ENCODE results near the gene NTM.
"Not testable (repeated sequence)": the region's sequence is repeated elsewhere in the genome, so short reads cannot be mapped to it uniquely, and the experiment has no call there.

The NTM gene

DNA sequence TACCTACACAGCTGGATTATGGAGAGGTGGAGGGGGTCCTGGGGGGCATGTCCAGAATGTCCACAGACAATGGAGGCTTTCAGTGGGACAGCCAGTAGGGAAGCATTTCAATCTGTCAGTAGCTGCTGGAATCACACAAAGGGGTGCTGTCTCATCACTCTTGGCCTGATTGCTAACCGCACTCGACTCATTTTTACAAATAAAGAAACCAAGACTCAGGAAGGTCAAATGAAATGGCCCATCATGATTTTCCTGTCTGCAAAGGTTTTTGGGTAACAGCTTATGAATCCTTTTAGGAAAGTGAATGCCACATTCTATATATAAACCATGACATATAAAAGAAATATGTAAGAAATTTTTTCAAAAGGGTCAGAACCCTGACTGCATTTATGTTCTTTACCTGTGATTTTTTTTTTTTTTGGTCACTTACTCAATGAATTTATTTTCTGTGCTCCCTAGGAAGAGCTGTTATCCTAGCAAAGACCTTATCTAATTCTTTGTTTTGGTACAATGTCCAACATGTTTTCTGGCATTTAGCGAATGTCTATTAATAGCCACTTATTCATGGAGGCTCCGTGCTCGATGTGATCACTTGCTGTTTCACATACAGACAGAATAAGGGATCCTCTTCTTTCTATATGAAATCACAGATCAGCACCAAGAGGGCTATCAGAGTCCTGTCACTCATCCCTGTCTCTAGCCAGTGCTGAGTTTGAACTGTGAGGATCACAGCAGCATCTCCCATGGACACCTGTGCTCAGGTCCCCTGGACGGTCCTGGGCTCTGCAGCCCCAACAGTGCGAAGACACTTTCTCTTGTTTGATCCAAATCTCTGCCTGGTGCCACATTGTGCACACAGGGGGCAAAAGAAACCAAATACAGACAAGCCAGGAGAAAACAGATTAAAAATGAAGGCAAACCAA, 979.7 kb downstream of the NTM start:
- in situ Hi-C loops (cut with MboI; ENCODE audit: low sequenced_read_pairs) = no loop called here

DNA sequence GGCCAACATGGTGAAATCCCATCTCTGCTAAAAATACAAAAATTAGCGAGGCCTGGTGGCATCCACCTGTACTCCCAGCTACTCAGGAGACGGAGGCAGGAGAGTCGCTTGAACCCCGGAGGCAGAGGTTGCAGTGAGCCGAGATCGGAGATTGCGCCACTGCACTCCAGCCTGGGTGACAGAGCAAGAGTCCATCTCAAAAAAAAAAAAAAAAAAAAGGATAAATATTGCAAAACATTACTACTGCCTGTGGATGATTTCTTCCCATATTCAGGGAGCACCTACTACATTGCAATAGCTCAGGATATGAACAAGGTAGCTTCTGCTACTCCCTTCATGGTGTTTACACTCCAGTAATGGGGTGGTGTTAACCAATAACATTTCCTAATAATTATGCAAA, 980.6 kb downstream of the NTM start:
- in situ Hi-C loops (cut with MboI; ENCODE audit: low sequenced_read_pairs) = no loop called here

DNA sequence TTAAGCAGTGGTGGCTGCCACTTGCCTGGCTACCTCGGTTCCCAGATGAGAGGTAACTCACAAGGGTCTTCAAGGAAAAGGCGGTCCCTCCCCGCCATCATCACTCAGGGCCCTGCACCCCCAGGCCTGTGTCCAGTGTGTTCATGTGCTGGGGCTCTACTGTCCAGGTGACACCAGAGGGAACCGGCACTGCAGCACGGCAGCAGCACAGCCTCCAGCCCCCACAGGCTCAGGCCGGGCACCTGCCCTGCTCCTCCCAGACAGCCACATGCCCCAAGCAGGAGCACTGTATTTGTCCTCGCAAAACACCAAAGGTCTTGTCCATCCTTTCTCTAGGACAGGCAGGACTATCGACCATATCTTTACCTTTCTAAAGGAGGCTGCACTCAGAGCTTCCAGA, 982.1 kb downstream of the NTM start:
- in situ Hi-C loops (cut with MboI; ENCODE audit: low sequenced_read_pairs) = no loop called here

DNA sequence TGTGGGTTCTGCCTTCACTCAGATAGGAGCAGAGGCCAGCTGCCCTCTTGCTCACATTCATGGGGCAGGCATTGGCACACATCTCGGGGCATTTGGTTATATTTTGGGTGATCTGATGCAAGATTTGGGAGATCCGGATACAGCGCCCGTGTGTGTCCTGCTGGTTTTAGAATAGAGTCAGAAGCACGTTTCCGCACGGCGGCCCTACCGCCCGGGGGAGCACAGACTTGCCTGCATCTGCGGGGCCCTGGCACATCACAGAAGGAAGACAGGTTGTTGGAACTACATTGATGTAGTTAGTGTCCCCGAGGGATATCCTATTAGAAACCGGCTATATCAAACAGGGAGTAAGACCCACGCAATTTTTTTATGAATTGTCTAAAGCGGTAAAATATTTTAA, 982.8 kb downstream of the NTM start:
- in situ Hi-C loops (cut with MboI; ENCODE audit: low sequenced_read_pairs) = no loop called here

DNA sequence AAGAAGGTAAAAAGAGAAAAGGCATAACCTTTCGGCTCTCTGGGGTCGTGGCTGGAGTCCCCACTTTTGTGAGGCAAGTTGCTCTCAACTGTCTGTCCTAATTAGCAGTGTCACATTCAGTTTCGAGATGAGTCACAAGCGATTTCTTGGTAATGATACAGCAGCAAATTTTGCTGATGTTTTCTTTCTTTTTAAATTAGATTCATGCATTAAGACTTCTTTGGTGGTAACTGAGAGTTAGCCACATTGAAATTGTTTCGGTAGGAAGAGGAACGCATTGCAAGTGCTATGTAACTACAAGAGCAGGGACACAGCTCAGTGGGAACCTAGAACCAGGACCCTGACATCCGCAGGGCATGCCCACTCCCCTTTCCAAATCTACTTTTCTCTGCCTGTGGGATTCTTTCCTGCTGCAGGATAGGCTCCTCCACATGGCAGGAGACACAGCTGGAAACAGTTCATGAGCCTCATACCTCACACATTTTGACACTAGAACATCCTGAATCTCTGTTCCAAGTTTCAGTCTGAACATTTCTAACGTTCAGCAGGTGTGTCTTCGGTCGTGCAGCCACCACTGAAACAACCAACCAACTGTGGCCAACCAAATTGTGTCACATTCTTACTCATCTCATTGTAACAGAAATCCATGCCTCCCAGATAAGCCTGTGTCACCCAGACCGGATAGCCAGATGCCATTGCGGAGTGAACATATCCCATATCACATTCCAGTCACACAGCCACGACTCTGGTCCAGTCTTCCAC, 987.6 kb downstream of the NTM start:
- in situ Hi-C loops (cut with MboI; ENCODE audit: low sequenced_read_pairs) = no loop called here

DNA sequence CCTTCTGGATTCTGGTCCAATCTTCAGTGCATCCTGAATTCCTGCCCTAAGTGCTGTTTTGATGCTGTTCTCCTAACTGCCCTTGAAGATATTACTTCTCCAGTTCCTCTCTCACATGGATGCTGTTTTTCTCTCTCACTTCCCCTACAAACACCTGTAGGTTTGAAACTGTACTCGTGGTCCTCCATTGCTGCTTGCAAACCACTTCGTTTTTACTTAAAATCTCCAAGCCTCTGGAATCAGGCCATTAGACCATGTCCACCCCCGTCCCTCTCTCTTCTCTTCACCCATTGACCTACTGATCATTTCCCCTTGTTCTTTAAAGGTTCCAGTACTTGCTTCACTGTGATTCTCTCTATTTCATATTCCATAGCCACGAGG, 988.1 kb downstream of the NTM start:
- in situ Hi-C loops (cut with MboI; ENCODE audit: low sequenced_read_pairs) = no loop called here

DNA sequence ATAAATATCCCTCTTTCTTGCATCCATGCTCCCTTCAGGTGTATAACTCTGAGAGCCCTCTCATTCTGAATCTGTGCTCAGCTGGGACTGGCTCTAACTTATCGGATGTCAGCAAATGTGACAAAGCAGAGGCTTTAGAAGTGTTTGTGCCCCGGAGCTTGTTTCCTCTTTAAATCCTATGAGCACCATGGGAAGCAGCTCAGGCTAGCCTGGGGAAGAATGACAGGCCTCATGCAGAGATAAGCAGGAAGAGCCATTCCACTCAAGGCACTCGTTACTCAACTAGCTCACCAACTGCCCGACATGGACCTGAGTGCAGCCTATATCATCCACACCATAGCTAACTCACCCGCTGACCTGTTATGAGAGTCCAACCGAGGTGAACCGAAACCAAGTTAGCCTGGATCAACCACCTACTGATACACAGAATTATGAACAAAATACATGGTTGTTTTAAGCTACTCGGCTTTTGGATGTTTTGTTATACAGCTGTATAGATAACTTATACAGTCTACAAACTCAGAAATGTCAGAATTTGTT, 990.7 kb downstream of the NTM start:
- in situ Hi-C loops (cut with MboI; ENCODE audit: low sequenced_read_pairs) = no loop called here

DNA sequence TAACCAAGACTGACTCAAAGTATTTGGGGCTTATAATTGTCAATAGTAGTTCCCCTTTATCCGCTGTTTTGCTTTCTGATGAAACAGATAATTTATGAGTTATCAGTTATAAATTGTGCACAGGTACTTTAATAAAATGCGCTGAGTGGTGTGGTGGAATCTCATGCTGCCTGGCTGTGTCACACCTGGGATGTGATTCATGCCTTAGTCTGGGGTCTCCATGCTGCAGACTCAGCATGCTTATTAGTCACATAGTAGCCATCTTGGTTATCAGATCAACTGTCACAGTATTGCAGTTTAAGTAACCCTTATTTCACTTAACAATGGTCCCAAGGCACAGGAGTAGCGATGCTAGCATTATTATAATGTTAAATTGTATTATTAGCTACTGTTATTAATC, 995.2 kb downstream of the NTM start:
- in situ Hi-C loops (cut with MboI; ENCODE audit: low sequenced_read_pairs) = no loop called here

DNA sequence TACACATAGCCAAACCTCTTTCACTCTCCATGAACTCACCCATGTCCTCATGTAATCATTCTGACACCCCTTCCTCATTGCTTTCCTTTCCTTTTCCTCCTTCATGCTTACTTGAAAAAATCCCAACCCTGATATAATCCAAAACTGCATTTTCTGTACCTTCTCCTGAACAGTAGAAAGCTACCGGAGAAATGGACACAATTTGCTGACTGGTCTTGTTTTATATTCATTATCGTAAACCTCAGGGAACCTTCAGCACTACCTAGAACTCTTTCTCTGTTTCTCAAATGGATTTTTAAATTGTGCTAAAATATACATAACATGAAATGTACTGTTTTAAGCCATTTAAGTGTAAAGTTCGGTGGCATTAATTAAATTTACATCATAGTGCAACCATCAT, 996.9 kb downstream of the NTM start:
- in situ Hi-C loops (cut with MboI; ENCODE audit: low sequenced_read_pairs) = no loop called here

DNA sequence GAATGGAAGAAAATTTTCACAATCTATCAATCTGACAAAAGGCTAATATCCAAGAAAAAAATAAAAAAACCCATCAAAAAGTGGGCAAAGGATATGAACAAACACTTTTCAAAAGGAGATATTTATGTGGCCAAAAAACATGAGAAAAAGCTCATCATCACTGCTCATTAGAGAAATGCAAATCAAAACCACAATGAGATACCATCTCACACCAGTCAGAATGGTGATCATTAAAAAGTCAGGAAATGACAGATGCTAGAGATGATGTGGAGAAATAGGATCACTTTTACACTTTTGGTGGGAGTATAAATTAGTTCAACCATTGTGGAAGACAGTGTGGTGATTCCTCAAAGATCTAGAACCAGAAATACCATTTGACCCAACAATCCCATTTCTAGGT, 999.7 kb downstream of the NTM start:
- in situ Hi-C loops (cut with MboI; ENCODE audit: low sequenced_read_pairs) = not testable (repeated sequence)

DNA sequence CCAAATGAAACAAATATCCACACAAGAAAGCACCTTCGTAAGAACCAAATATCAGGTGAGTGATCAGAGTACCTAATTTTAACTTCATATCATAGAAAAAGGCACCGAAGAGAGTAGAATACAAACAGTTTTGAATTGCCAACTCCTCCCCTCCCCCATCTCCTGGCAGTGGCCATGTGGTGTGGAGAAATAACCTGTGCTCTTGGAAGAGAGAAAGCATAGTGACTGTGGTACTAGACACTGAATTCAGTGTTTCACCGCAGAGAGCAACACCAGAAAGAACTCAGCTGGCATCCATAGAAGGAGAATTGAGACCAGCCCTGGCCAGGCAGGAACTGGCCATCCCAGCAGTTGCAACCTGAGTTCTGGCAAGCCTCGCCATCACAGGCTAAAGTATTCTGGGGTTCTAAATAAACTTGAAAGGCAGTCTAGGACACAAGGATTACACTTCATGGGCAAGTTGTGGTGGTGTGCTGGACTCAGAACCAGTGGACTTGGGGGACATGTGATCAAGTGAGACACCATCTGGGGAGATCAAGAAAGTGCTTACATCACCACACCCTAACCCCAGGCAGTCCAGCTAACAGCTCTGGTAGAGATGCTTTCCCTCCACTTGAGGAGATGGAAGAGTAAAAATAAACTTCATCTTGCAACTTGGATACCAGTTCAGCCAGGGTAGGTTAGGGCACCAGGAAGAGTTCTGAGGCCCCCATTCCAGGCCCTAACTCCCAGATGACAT, 1003.2 kb downstream of the NTM start:
- in situ Hi-C loops (cut with MboI; ENCODE audit: low sequenced_read_pairs) = no loop called here

DNA sequence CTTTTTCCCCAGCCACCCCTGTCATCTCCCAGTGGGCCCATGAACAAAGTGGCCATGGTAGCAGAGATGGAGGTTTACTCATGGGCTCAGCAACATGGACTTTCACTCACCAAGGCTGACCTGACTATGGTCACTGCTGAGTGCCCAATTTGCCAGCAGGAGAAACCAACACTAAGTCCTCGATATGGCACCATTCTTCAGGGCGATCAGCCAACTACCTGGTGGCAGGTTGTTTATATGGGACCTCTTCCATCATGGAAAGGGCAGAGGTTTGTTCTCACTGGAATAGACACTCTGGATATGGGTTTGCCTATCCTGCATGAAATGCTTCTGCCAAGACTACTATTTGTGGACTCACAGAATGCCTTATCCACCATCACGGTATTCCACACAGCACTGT, 1009.1 kb downstream of the NTM start:
- in situ Hi-C loops (cut with MboI; ENCODE audit: low sequenced_read_pairs) = no loop called here
